HK-2 (cell line): ENCODE measurements around the gene HGF.
"Not testable (repeated sequence)": the region's sequence is repeated elsewhere in the genome, so short reads cannot be mapped to it uniquely, and the experiment has no call there.

Source experiments
- DNase-seq: peaks from one replicate; pipeline ENCODE4 v3.0.0-alpha.2; 2018; ENCODE audit not compliant: unreplicated experiment

Gene HGF

DNA sequence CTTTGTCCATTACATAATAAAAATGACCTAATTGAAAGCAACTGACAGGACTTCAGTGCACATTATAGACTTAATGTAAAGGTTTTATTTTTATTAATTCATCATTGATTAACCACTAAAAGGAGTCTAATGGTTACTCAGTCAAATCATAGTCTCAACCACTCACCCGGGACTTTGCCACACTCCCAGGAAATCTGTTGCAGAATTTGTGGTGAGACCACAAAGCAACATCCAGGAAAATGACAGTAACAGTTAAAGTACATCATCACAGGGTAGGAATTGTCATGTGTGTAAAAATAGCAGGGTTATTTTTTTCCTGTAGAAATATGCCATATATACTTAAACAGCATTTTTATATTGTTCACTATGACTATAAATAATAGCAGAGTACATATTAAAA is 6.3 kb upstream of the HGF start:
- DNase-seq = peak; percentile 18

DNA sequence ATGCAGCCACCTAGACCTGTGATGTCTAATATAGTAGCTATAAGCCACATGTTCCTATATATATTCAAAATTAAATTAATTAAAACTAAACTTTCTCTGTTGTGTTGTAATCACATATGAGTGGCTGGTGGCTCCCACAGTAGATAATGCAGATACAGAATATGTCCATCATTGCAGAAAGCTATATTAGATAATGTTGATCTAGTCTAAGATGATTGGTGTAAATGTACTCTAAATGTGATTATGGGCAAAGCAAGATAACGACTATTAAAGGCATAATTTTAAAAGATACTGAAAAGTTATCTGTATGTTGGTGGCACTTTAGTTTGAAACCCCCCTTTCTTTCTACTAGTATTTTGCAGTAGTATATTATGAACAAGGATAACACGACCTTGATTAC is 5.7 kb upstream of the HGF start:
- DNase-seq = no peak

DNA sequence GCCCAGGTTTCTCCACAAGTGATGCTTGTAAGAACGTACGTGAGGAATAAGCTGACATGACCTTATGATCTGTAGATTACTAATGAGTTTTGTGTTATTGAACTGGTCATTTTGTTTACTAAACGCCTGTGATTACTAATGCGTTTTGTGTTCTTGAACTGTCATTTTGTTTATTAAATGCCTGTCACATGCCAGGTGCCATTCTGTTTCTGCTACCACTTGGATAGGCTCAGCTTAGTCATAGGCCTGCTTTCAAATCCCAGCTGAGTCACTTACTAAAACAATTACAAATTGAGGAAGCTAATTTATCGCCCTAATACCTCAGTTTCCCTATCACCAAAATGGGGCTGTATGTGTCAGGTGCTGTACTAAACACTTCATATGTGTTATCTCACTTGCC is 4.7 kb upstream of the HGF start:
- DNase-seq = no peak

DNA sequence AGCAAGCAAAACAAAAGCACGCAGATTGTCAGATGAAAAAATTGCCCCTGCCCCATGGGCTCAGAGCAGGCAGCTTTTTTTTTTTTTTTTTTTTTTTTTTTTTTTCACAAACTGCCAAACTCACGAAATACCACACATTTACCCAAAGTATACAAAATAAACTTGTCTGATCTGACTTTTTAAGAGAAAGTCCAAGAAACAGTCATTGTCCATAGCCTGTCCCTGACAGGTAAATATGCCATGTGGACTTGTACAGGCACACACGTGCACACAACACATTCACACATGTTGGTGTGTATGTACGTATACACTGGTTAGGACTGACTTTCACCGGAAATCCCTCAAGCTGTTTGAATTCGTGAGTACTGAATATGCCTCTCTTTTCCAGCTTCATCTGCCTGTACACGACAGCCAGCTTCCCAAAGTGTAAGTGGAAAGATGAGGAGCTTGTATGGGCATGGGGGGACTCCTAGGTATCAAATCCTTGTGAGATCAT is 929 bp upstream of the HGF start:
- DNase-seq = no peak

DNA sequence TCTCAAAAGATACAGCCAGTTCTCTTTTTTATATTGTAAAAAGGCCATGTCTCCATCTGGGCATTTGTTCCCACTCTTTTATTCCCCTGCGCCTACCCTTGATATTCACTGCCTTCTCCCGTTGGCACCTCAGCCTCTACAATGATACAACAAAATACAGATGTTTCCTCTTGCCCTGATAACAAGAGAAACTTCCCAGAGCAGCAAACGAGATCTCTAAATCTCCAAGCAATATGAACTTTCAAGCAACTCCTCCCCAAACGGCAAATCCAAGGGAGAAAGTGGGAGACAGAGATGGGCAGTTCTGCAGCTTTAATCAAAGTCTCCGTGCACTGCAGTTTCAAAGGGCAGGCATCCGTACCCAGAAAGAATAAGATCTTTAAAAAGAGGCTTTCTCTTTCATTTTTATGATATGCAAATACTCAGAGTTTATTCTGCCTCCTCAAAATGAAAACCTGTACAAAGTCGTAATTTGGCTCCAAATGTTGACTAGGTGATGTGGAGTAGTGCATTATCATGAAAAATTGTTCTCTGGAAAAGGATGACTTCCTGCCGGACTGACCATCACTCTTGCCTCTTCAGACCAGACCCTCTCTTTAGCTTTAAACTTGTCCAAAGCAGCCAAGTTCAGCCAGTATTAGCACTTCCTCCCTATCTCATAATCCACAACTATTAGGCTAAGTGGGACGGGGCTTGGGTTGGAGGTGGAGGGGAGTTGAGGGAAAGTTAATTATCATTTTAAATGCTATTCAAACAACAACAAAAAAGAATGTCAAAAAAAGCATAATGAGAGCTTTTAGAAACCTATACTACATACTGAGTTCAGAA is 682 bp downstream of the HGF start:
- no peak for DNase-seq

DNA sequence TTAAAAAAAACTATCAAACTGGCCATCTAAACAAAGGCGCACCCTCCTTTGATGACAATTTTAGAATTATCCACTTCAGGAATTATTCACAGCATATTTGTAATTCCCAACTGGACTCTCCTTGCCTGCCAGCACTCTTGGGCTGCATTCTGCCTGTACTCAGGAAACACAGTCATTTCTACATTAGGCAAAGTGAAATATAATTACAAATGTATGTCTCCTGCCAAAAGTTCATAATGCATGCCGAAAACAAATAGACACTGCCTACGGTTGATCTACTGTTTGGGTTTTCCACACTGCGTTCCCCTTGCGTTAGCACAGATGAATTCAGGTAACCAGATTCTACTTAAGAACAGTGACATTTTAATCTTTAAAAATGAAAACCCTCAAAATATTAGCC is 1.9 kb downstream of the HGF start:
- DNase-seq = no peak

DNA sequence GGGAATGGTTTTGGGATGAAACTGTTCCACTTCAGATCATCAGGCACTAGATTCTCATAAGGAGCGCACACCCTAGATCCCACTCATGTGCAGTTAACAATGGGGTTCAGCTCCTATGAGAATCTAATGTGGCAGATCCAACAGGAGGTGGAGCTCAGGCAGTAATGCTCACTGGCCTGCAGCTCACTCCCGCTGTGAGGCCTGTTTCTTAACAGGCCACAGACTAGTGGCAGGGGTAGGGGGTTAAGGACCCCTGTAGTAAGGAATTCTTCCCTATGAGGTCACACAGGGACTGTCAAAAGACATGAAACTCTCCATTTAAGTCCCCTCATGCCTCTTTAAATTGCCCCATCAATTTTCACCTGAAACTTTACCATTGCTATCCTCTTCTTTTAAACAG is 8.0 kb downstream of the HGF start:
- DNase-seq = no peak

DNA sequence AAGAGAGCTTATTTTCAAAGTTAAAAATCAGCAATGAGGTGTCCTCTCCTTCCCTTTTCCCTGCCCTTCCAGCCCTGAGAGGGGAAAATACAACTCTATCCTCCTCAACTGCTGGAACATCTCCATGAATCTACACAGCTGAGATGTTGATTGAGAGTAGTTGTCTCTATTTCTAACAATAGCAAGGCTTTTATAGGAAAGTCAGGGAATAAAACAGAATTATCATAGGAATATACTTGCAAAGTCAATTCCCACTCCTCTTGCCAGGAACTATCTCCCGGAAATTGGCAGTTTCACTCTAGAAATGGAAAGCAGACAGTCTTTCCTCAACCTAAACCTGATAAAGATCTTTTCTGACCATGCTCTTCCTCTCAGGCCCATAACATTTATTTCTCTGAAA is 8.8 kb downstream of the HGF start:
- DNase-seq = no peak

DNA sequence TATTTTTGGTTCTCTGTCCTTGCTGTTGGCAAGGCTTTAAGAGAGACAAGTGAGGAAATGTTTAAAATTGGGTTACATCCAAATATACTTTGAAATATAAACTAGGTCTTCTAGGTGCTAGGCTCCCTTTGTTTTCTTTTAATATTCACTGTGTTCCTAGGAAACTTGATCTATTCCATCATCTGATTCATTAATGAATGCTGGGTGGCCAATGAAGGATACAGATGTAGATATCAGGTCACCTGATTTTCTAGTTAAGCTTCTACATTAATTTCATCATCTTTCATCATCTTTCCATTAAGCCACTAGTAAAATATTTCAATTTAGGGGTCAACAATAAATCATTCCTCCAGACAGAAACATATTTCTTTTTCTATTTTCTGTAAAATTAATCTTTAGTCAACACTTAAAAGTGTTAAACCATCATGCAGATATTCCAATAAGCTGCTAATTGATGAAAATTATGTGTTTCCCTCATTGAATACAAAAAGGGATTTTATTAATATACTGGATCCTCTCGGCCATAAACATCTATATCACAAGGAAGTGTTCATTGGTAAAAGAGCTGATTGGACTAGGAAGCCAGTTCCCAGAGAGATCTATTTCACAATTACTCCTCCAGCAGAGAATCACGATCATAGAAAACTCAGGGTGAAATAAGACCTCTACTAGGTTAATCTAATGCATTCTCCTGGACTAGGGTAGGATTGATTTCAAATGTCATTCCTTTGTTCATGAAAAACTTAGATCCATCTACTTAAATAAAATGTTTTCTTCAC is 14.7 kb downstream of the HGF start:
- no peak for DNase-seq

DNA sequence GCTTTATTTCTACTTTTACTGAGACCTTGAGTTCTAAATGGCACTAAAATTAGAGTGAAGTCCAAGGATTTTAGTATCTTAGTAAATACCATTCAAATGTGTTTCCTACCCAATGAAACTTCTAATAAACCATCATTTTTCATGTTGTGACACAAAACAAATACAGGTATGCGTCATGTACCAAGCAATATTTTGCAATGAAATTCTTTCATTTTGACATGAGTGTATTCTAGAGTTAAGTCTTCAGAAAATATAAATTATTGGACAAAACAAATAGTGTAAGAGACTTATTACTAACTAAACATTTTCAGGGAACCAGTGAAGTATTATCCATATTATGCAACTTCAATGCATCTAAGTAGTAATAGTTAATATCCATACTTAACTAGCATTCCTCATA is 16.5 kb downstream of the HGF start:
- DNase-seq = no peak

DNA sequence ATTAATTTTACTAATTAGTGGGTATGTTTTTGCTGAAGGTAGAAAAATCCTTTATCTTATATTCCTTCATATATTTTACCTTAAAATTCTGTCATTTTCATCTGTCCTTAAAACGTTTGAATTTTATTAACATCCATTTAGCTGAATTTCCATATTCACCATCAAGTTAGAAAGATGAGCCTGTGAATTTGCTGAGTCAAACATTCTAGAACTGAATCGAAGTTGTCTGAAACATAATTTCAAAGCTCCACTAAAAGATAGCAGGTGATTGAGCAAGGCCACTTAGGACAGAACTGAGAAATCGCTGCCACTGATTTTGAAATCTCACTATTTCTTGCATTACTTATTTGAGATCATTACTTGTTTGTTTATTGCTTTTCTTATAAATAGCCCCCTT is 17.5 kb downstream of the HGF start:
- DNase-seq = no peak

DNA sequence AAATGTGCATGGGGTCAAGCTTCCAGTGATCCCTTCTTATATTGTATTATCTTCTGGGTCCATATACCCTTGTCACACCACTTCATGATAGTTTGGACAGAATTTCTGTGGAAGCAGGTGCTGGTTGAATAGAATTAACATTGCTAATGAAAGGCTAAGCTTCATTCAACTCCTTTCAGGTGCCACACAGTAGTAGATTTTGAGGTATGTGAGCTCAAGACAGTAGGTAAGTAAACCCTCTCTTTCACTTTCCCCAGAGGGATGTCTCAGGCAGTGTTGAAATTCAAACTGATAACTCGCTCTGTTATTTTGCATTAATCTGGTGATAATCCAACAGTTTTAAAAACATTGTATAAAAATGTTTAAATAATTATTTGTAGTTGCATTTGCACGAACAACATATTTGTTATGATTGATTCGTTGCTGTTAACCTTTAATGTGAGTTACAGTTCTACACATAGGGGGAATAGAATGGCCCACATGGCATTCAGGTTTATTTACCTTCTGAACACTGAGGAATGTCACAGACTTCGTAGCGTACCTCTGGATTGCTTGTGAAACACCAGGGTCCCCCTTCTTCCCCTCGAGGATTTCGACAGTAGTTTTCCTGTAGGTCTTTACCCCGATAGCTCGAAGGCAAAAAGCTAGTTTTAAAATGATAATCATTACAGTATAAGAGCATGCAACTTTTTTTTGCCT is 18.1 kb downstream of the HGF start:
- DNase-seq = no peak

DNA sequence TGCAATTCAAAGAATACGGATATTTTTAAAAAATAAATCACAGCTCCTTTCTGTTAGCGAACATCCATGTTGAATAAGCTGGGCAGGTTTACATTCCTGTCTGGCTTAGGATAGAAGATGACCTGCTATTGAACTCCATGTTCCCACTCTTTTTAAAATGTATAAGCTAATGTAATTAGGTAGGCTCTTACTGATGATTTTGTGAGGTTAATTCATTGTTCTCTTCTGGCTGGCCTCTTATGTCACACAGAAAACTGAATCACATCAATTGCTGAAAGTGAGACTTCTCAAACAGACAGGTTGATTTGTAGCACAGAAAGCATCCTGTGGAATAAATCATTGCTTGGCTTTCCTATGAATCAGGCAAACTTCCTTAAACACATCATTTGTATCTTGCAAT is 24.2 kb downstream of the HGF start:
- DNase-seq = no peak

DNA sequence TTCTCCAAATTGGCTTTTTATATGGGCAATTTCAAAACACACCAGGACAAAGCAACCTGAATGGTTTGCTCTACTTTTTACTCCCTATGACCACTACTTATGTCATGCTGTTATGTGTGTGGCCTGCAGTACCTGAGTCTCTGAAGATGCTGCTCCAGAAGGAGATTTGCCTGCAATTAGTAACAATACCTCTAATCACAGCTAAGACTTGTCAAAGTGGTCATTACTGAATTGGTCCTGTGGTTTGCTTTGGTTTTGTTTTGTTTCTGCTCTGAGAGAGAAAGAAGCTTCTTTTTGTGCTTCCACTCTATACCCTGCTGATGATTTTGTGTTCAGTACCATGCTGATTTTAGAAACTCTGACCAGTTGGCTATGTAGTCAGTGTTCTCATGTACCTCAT is 25.5 kb downstream of the HGF start:
- DNase-seq = no peak

DNA sequence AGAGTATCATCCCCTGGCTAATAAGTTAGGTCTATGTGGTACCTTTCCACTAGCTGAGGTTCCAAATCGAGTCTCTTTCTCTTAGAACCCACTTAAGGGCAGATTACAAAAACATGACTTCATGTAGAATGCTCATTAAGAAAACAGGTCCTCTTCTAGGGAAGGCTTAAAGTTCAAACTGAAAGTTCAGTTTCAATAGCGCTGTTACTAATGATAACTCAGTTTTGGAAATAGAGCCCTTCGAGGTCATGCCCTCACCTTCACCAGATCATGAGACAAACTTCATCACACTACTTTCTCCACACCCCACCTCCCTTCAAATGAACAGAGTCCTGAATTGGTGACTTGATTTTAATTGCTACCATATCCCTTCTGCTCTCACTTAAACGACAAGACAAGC is 26.2 kb downstream of the HGF start:
- DNase-seq = no peak

DNA sequence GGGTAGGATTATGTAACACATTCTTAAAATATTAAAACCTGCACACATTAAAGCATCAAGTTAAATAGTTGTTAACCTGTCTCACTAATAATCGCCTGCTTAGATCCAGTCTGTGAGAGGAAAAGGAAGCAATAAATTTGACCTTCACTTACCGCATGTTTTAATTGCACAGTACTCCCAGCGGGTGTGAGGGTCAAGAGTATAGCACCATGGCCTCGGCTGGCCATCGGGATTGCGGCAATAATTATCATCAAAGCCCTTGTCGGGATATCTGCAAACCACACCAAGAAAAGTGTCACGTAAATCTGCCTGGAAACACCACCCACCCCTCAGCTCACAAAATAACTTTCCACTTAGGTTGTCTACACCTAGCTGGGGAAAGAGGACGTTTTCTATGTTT is 26.6 kb downstream of the HGF start:
- no peak for DNase-seq

DNA sequence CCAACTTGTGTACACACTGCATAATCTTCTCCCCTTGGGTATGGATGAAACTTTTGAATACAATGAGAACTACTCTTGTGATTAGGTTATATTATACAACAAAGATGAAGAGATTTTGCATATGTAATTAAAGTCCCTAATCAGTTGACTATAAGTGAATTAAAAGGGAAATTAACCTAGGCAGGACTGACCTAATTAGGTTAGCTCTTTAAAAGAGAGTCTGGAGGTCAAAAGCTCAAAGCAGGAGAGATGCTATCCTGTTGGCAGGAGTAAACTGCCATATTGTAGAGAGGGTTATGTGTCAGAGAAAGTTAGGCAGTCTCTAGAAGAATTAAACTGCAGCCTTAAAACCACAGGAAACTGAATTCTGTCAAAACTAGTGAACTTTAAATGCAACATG is 29.4 kb downstream of the HGF start:
- no peak for DNase-seq

DNA sequence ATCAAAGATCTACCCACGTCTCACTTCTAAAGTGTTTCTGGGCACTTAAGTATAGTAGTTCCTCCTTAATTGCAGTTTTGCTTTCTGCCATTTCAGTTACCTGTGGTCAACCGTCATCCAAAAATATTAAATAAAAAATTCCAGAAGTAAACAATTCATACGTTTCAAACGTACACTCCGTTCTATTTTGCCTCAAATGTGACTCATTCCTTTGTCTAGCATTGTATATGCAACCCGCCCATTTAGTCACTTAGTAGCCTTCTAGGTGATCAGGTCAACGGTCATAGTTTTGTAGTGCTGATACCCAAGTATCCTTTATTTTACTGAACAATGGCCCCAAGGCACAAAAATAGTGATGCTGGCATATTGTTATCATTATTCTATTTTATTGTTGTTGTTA is 33.8 kb downstream of the HGF start:
- DNase-seq = no peak

DNA sequence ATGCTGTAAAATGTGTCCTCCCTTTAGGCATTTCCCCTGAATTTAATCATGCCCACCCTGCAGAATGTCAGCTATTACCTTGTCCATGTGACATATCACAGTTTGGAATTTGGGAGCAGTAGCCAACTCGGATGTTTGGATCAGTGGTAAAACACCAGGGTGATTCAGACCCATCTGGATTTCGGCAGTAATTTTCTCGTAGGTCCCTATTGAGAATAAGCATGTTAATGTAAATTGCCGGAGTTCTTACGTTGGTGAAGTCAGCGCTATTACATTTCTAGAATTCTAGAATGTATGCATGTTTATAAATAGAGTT is 44.1 kb downstream of the HGF start:
- DNase-seq = no peak

DNA sequence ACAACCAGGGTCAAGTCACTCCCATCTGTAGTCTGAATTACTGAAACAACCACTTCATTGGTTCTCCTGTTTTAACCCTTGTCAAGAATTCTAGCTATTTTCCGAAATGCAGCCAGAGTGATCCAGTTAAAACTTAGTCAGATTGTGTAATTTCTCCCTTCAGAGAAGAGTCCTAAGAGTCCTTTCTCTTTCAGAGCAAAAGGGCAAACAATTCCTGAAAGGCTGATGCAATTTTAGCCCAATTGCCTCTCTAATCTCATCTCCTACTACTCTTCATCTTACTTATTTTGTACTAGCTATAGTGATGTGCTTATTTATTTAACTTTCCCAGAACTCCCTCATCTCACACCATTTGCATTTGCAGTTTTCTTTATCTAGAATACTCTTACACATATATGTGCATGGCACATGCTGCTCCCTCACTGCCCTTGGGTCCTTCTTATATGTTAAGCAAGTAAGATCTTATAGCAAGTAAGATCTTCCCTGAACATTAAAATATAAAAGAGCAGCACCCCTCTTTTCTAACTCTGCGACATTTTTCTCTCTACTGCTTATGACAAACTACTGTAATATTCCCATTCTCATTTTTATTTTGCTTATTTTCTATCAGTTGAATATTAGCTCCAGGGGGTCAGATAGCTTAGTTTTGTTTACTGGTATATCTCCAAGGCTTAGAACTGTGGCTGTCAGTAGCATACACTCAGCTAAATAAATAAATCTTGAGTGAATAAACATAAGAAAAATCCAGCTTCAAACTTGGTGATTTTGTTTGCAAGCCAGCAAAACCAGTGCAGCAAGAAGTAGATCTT is 44.6 kb downstream of the HGF start:
- DNase-seq = no peak

DNA sequence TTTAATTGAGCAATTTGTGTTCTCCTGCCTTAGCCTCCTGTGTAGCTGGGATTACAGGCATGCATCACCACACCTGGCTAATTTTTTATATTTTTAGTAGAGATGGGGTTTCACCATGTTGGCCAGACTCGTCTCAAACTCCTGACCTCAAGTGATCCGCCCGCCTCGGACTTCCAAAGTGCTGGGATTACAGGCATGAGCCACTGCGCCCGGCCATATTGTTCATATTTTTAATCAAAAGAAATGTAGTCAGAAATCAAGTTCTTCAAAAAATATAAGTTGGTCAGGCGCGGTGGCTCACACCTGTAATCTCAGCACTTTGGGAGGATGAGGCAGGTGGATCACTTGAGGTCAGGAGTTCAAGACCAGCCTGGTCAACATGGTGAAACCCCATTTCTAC is 47.6 kb downstream of the HGF start:
- DNase-seq = not testable (repeated sequence)

DNA sequence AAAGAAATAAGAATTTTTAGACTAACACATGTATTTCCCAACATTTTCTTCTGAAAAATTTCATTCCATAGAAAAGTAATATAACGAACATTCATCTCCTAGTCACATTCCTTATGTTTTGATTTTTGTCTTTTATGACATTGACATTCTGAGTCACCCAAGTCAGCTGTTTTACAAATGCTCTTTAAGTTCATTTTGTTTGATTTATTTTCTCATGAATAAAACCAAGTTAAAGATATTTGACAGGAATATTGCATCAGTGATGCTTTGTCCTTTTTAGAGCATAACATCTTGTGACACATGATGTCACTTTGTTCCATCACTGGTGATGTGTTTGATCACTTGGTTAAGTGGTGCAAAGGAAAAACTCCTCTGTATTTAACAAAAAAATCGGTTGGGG is 48.4 kb downstream of the HGF start:
- DNase-seq = no peak
